Measurements from ENCODE around the gene PLCG2.

Gene PLCG2

GRCh38 chr16:81841722-81842121 is 62.6 kb downstream of the PLCG2 start:
- DNase-seq (ENCODE audit: low read depth in 2 of 2, low spot score in 1 of 2), result no peak

GRCh38 chr16:81842564-81843242 is 63.6 kb downstream of the PLCG2 start:
- DNase-seq (ENCODE audit: low read depth in 2 of 2, low spot score in 1 of 2), result no peak

GRCh38 chr16:81843243-81843582 is 64.1 kb downstream of the PLCG2 start:
- DNase-seq (ENCODE audit: low read depth in 2 of 2, low spot score in 1 of 2), result no peak

GRCh38 chr16:81843683-81844082 is 64.6 kb downstream of the PLCG2 start:
- DNase-seq (ENCODE audit: low read depth in 2 of 2, low spot score in 1 of 2), result no peak

GRCh38 chr16:81846105-81846504 is 67.0 kb downstream of the PLCG2 start:
- no peak for DNase-seq (ENCODE audit: low read depth in 2 of 2, low spot score in 1 of 2)

- no peak for DNase-seq (ENCODE audit: low read depth in 2 of 2, low spot score in 1 of 2)
Measured at GRCh38 chr16:81848306-81848853, 69.3 kb downstream of the PLCG2 start.

- no peak for DNase-seq (ENCODE audit: low read depth in 2 of 2, low spot score in 1 of 2)
Measured at GRCh38 chr16:81850197-81850944, 71.3 kb downstream of the PLCG2 start.

GRCh38 chr16:81852347-81852746 is 73.3 kb downstream of the PLCG2 start:
- no peak for DNase-seq (ENCODE audit: low read depth in 2 of 2, low spot score in 1 of 2)

- DNase-seq (ENCODE audit: low read depth in 2 of 2, low spot score in 1 of 2), result no peak
Measured at GRCh38 chr16:81855552-81856153, 76.6 kb downstream of the PLCG2 start.

- DNase-seq (ENCODE audit: low read depth in 2 of 2, low spot score in 1 of 2), result no peak
Measured at GRCh38 chr16:81860287-81861266, 81.5 kb downstream of the PLCG2 start.

- no peak for DNase-seq (ENCODE audit: low read depth in 2 of 2, low spot score in 1 of 2)
Measured at GRCh38 chr16:81861503-81861902, 82.4 kb downstream of the PLCG2 start.

GRCh38 chr16:81861915-81862314 is 82.8 kb downstream of the PLCG2 start:
- no peak for DNase-seq (ENCODE audit: low read depth in 2 of 2, low spot score in 1 of 2)

GRCh38 chr16:81863630-81864352 is 84.7 kb downstream of the PLCG2 start:
- no peak for DNase-seq (ENCODE audit: low read depth in 2 of 2, low spot score in 1 of 2)

GRCh38 chr16:81864646-81865382 is 85.7 kb downstream of the PLCG2 start:
- DNase-seq (ENCODE audit: low read depth in 2 of 2, low spot score in 1 of 2), result no peak

GRCh38 chr16:81866820-81867440 is 87.8 kb downstream of the PLCG2 start:
- DNase-seq (ENCODE audit: low read depth in 2 of 2, low spot score in 1 of 2), result no peak

GRCh38 chr16:81868057-81868748 is 89.1 kb downstream of the PLCG2 start:
- DNase-seq (ENCODE audit: low read depth in 2 of 2, low spot score in 1 of 2), result no peak

- DNase-seq (ENCODE audit: low read depth in 2 of 2, low spot score in 1 of 2), result no peak
Measured at GRCh38 chr16:81869326-81869725, 90.2 kb downstream of the PLCG2 start.

- DNase-seq (ENCODE audit: low read depth in 2 of 2, low spot score in 1 of 2), result no peak
Measured at GRCh38 chr16:81873206-81873605, 94.1 kb downstream of the PLCG2 start.

Measured in stimulated activated CD8-positive, alpha-beta memory T cell treated with anti-CD3 and anti-CD28 coated beads, Interleukin-4, amount 100 ng/mL, for 1 hour (primary cell).